ENCODE results near the gene SPARC.

DNA sequence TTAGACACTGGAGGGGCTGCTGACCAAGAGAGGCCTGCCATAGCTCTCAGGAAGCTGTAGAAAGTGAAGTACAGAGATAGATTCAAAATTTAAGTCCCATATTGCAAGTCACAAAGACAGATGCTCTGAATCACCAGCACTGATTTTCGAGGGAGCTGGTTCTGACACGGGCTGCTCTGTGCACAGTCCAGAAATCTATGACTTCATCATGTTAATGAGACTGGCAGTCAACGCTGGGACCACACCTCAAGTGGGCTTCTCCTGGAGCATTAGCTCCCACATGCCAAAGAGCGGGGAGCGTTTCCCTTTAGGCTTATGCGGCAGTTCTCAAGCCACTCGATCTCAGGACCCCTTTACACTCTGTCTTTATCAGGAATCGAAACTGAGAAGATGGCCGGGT lies 61.4 kb downstream of the SPARC start:
- TF ChIP-seq, protein P1, sequence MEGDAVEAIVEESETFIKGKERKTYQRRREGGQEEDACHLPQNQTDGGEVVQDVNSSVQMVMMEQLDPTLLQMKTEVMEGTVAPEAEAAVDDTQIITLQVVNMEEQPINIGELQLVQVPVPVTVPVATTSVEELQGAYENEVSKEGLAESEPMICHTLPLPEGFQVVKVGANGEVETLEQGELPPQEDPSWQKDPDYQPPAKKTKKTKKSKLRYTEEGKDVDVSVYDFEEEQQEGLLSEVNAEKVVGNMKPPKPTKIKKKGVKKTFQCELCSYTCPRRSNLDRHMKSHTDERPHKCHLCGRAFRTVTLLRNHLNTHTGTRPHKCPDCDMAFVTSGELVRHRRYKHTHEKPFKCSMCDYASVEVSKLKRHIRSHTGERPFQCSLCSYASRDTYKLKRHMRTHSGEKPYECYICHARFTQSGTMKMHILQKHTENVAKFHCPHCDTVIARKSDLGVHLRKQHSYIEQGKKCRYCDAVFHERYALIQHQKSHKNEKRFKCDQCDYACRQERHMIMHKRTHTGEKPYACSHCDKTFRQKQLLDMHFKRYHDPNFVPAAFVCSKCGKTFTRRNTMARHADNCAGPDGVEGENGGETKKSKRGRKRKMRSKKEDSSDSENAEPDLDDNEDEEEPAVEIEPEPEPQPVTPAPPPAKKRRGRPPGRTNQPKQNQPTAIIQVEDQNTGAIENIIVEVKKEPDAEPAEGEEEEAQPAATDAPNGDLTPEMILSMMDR (IDR thresholded peaks at IDR 0.05) = no peak
- no peak for TF ChIP-seq POLR2A (IDR thresholded peaks at IDR 0.05)

All from Peyer's patch (tissue), 4 donors.